WERI-Rb-1 (cell line): ENCODE data around the gene LIPG.
"Not testable (repeated sequence)": the region's sequence is repeated elsewhere in the genome, so short reads cannot be mapped to it uniquely, and the experiment has no call there.

Source experiments
- DNase-seq: peaks from one replicate; pipeline ENCODE4 v3.0.0-alpha.2; 2020
- H3K27ac ChIP-seq: fragments of 250-450 bp; sonication (Bioruptor Pico); 2 replicates; pipeline ENCODE4 v1.5.1; 2020; ENCODE audit warnings: mild to moderate bottlenecking, moderate library complexity
- H3K27me3 ChIP-seq: fragments of 250-450 bp; sonication (Bioruptor Pico); 2 replicates; pipeline ENCODE4 v1.5.1; 2021; ENCODE audit warnings: mild to moderate bottlenecking, low read depth, moderate library complexity; ENCODE audit not compliant: insufficient read depth, severe bottlenecking
- H3K36me3 ChIP-seq: fragments of 250-450 bp; sonication (Bioruptor Pico); 2 replicates; pipeline ENCODE4 v1.5.1; 2020; ENCODE audit warnings: mild to moderate bottlenecking, moderate library complexity
- H3K4me3 ChIP-seq: 2 replicates; pipeline ENCODE4 v1.5.1; 2011; ENCODE audit warnings: low read depth, mild to moderate bottlenecking, control low read depth, low read length
- H3K9me3 ChIP-seq: fragments of 250-450 bp; sonication (Bioruptor Pico); 2 replicates; pipeline ENCODE4 v1.5.1; 2021; ENCODE audit warnings: mild to moderate bottlenecking, moderate library complexity; ENCODE audit not compliant: severe bottlenecking
- CTCF ChIP-seq: IDR thresholded peaks from 2 replicates; pipeline ENCODE4 v1.5.1; 2011; ENCODE audit warnings: low read depth, mild to moderate bottlenecking, control low read depth, inconsistent platforms, low read length

Gene LIPG

GRCh38 chr18:49519101-49519971, 42.5 kb upstream of the LIPG start:
- H3K36me3 ChIP-seq, result no peaks in the 10 kb centered on the region
- H3K9me3 ChIP-seq, result no peaks in the 10 kb centered on the region
- DNase-seq, result peak; percentile 78
- TF ChIP-seq CTCF, result no peak
- H3K4me3 ChIP-seq, result peak overlapping the region; percentile 24
- peak overlapping the region; percentile 63 for H3K27ac ChIP-seq
- no peaks in the 10 kb centered on the region for H3K27me3 ChIP-seq

- no peaks in the 10 kb centered on the region for H3K9me3 ChIP-seq
- no peak overlapping the region for H3K4me3 ChIP-seq
- peak; percentile 76 for DNase-seq
- no peak for TF ChIP-seq CTCF
- H3K36me3 ChIP-seq, result no peaks in the 10 kb centered on the region
- H3K27me3 ChIP-seq, result no peaks in the 10 kb centered on the region
- peak overlapping the region; percentile 25 for H3K27ac ChIP-seq
Measured at GRCh38 chr18:49520661-49521145, 41.2 kb upstream of the LIPG start.

- Histone ChIP-seq H3K36me3 (no peaks in the 10 kb centered on the region), H3K4me3 (no peak overlapping the region), H3K27ac (peak overlapping the region; percentile 21), H3K9me3 (no peaks in the 10 kb centered on the region), H3K27me3 (no peaks in the 10 kb centered on the region)
- peak; percentile 50 for DNase-seq
- no peak for TF ChIP-seq CTCF
Measured at GRCh38 chr18:49521216-49521835, 40.5 kb upstream of the LIPG start.

GRCh38 chr18:49523580-49524093, 38.2 kb upstream of the LIPG start:
- not testable (repeated sequence) for DNase-seq, H3K27ac ChIP-seq, H3K9me3 ChIP-seq

GRCh38 chr18:49524349-49524748, 37.5 kb upstream of the LIPG start:
- Histone ChIP-seq H3K4me3 (no peak overlapping the region), H3K27me3 (no peaks in the 10 kb centered on the region), H3K36me3 (no peaks in the 10 kb centered on the region), H3K27ac (no peak overlapping the region), H3K9me3 (no peaks in the 10 kb centered on the region)
- DNase-seq, result no peak
- no peak for TF ChIP-seq CTCF

More at GRCh38 chr18:49523580-49524093, 38.2 kb upstream of the LIPG start:
- not testable (repeated sequence) for H3K27me3 ChIP-seq, H3K4me3 ChIP-seq, H3K36me3 ChIP-seq

- Histone ChIP-seq H3K27me3 (no peaks in the 10 kb centered on the region), H3K36me3 (no peaks in the 10 kb centered on the region), H3K9me3 (no peaks in the 10 kb centered on the region), H3K27ac (no peak overlapping the region), H3K4me3 (no peak overlapping the region)
- TF ChIP-seq CTCF, result no peak
- DNase-seq, result no peak
Measured at GRCh38 chr18:49524951-49525350, 36.9 kb upstream of the LIPG start.
